ENCODE data around the gene RPL31. TPM values are rescaled to one million over a fixed set of nuclear protein-coding genes. Genes with fewer than 3 reads are reported as not detected.

RPL31 gene
- total and polyA plus RNA-seq, 12 donors: 413 to 4,491 (median 1,112) TPM

- Histone ChIP-seq H3K27me3 (no peaks in the 10 kb centered on the region), H3K4me3 (no peak overlapping the region), H3K9me3 (replicated peaks in 1 of 3) (no peaks in the 10 kb centered on the region), H3K36me3 (replicated peaks in 1 of 2) (peaks cover 0 to 33% of the 10 kb centered on the region in 2 donors), H3K4me1 (replicated peaks in 1 of 2) (peaks cover 0 to 1% of the 10 kb centered on the region in 2 donors), H3K27ac (no peak overlapping the region)
- TF ChIP-seq POLR2A (IDR thresholded peaks at IDR 0.05) (no peak), CTCF (IDR thresholded peaks at IDR 0.05) (no peak)
- intact Hi-C loops (cut with DNase I): loop anchor here in 1 of 2 donors (5.0 kb wide), 2 partner anchors 140 to 190 kb away; partner anchors contain the start of gene TBC1D8
- peak in 1 of 7 donors; percentile 13 for DNase-seq
- 45 to 60% (median 51%) methylated on average over 8 of the region's 8 CpGs for WGBS, 4 donors
Observed at GRCh38 chr2:101012054-101012705, 10.1 kb downstream of the RPL31 start.

- H3K9me3 ChIP-seq (replicated peaks in 1 of 3): no peaks in the 10 kb centered on the region
- intact Hi-C loops (cut with DNase I): loop anchor here in 1 of 2 donors (5.0 kb wide), 2 partner anchors 140 to 190 kb away; partner anchors contain the start of gene TBC1D8
- TF ChIP-seq CTCF (IDR thresholded peaks at IDR 0.05): peak; percentile 78 to 91 (median 85)
- no peak for TF ChIP-seq POLR2A (IDR thresholded peaks at IDR 0.05)
- no peaks in the 10 kb centered on the region for H3K4me1 ChIP-seq (replicated peaks in 1 of 2)
- DNase-seq: peak in 6 of 7 donors; percentile 27 to 65 (median 42)
- peaks cover 0 to 28% of the 10 kb centered on the region in 2 donors for H3K36me3 ChIP-seq (replicated peaks in 1 of 2)
- H3K4me3 ChIP-seq: no peak overlapping the region
- WGBS, 4 donors: 28 to 32% (median 31%) methylated on average over 5 of the region's 5 CpGs
- no peak overlapping the region for H3K27ac ChIP-seq
- no peaks in the 10 kb centered on the region for H3K27me3 ChIP-seq
Observed at GRCh38 chr2:101012706-101013181, 10.7 kb downstream of the RPL31 start.

- H3K36me3 ChIP-seq (replicated peaks in 1 of 2): peaks cover 0 to 23% of the 10 kb centered on the region in 2 donors
- H3K27ac ChIP-seq: no peak overlapping the region
- no peaks in the 10 kb centered on the region for H3K4me1 ChIP-seq (replicated peaks in 1 of 2)
- no peaks in the 10 kb centered on the region for H3K9me3 ChIP-seq (replicated peaks in 1 of 3)
- intact Hi-C loops (cut with DNase I): loop anchor here in 1 of 2 donors (5.0 kb wide), 2 partner anchors 138 to 188 kb away; partner anchors contain the start of gene TBC1D8
- no peaks in the 10 kb centered on the region for H3K27me3 ChIP-seq
- TF ChIP-seq CTCF (IDR thresholded peaks at IDR 0.05) (no peak), POLR2A (IDR thresholded peaks at IDR 0.05) (no peak)
- 92 to 97% (median 93%) methylated on average over 6 of the region's 6 CpGs for WGBS, 4 donors
- DNase-seq: no peak
- H3K4me3 ChIP-seq: no peak overlapping the region
Observed at GRCh38 chr2:101014264-101014857, 12.3 kb downstream of the RPL31 start.

GRCh38 chr2:101017371-101017770, 15.3 kb downstream of the RPL31 start:
- Histone ChIP-seq H3K4me3 (no peak overlapping the region), H3K9me3 (replicated peaks in 1 of 3) (no peaks in the 10 kb centered on the region), H3K36me3 (replicated peaks in 1 of 2) (peaks cover 0 to 7% of the 10 kb centered on the region in 2 donors), H3K4me1 (replicated peaks in 1 of 2) (no peaks in the 10 kb centered on the region), H3K27ac (no peak overlapping the region), H3K27me3 (no peaks in the 10 kb centered on the region)
- WGBS, 4 donors: 86 to 91% (median 88%) methylated on average over 3 of the region's 3 CpGs
- intact Hi-C loops (cut with DNase I): no loop called here
- TF ChIP-seq CTCF (IDR thresholded peaks at IDR 0.05) (no peak), POLR2A (IDR thresholded peaks at IDR 0.05) (no peak)
- DNase-seq: no peak

All from adrenal gland (tissue), 12 donors.